HG03521 (cell line): ENCODE data around the gene S100A4.
"Not testable (repeated sequence)": the region's sequence is repeated elsewhere in the genome, so short reads cannot be mapped to it uniquely, and the experiment has no call there.

Source experiments
- ATAC-seq: cut with Tn5 transposase; IDR thresholded peaks from one replicate; pipeline ENCODE4 v1.9.1; 2021; ENCODE audit warnings: mild to moderate bottlenecking, moderate library complexity; ENCODE audit not compliant: unreplicated experiment

The S100A4 gene

DNA sequence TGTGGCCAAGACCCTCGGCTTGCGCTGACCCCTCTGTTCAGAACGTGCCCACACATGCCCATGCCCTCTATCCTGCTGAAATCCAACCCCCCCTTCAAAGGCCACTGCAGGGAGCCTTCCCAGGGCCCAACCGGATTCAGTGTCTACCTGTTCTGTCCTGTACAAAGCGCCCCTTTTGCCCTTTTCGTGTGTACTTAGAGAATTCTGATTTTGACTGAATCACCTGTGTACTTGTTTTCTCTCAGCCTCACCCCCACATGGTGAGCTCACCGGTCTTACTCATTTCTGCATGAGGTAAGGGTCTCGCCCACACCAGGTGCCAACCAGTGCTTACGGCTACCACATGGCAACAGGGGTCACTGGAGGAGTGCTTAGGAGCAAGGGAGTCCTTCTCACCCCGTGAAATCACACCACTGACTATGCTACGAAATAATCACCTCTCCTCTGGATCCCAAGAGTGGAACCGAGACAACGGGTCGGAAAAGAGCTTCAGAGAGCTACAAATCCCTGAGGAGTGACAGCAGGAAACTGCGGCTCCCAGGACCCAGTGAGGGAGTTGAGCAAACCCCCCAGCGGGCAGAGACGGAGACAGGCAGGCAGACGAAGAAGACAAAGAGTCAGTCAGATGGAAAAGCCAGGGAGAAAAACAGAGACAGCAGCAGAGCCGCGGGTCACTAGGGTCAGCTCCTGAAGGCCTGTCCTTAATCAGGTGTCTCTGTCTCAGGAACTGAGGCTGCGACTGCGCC lies 22.2 kb upstream of the S100A4 start:
- ATAC-seq: no peak

DNA sequence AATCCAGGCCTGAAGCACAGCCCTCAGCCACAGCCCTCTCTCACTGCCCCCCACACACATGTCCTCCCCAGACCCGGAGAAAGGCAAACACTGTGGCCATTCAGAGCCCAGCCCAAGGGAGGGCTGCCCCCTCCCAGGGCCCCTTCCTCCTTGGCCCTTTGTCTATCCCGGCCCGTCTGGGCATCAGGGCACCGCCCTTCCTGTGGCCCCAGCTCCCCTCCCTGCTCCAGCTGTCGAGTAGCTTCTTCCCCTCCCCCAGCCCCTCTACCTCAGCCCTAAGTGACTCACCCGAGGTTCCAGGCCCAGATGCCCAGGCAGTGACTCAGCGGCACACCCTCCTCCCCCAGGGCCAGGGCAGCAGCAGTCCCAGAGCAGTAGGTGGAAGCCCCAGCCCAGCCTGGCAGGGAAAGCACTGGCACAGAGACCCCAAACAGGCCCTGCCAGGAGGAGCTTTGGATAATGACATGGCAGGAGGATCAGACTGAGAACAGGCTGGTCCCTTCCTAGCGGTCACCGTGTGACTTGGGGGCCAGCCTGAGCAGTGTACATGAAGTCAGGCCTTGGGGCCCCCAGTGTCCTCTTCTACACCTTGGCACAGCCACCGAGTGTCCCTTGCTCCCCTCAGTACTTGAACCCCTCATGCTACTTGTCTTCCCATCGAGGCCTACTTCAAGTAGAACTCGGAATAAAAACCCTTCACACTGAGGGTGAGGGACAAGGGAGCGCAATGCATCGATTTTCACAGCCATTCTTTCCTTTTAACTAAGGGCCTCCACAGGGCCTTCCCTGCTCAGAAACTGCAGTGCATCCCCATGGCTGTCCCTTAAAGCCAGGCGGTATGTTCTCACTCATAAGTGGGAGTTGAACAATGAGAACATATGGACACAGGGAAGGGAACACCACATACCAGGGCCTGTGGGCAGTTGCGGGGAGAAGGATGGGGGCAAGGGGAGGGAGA lies 21.1 kb upstream of the S100A4 start:
- ATAC-seq: no peak

- ATAC-seq: no peak
Observed at GRCh38 chr1:153565529-153566374, 20.1 kb upstream of the S100A4 start, which contains the start of gene S100A2. Gene S100A2, minus strand, starts transcription at chr1:153565844. Its CDS starts 1,967 bp downstream, at chr1:153563877.

DNA sequence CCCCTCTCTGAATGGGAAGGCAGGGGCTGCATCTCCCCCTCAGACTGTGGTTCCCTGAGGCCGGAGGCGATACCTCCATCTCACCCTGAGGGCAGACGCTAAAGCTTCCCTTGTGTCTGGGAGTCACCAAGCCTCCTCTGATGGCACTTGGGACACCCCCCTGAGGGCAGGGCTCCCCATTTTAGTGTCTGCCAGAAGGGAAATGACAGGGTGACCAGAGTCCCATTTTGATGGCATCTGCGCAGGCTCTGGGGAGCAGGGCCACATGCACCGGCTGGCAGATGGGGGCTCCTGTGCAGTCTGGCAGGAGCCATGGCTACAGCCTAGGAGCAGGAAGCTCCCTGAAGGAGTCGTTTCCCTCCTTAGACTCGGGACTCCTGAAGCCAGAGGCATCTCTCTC lies 18.4 kb upstream of the S100A4 start:
- no peak for ATAC-seq

- no peak for ATAC-seq
Observed at GRCh38 chr1:153563483-153563901, 17.9 kb upstream of the S100A4 start.

GRCh38 chr1:153562021-153562420 lies 16.4 kb upstream of the S100A4 start:
- not testable (repeated sequence) for ATAC-seq

DNA sequence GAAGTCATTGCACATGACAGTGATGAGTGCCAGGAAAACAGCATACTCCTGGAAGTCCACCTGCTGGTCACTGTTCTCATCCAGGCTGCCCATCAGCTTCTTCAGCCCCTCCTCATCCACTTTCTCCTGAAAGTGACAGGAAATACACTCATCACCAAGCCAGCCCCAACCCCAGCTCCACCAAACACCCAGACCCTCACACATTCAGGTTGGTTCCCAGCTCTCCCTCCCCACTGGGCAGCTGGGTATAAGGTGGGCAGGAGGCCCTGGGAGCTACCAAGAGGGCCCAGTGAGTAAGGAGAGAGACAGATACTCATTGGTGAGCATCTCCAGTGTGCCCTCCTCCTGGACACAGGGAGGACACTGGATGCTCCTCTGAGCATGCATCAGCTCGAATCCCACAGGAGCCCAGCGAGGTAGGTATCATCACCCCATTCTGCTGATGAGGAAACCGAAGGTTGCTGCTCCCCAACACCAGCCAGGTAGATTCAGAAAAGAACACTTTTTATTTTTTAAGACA lies 15.9 kb upstream of the S100A4 start:
- no peak for ATAC-seq

DNA sequence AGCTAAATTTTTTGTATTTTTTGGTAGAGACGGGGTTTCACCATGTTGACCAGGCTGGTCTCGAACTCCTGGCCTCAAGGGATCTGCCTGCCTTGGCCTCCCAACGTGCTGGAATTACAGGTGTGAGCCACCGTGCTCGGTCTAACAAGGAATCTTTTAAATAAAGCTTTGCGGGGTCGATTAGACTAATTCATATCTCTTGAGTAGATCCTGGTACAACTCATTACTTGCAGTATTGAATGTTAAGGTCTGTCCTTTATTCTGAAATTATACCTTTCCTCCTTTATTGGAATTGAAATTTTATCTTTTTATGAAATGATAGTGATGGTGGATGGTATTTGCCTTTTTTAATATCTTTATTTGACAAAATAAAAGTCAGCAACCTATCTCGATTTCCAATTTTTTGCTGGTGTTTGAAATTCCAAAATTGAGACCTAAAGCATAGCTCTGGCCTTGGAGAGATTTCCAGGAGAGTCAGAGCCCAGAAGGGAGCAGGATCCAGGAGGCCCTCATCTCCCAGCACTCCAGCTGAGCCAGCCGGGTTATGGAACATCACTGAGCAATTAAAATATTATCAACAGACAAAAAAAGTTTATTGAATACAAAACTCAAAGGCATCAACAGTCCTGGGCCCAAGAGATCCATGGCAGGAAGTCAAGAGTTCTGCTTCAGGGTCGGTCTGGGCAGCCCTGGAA lies 15.3 kb upstream of the S100A4 start:
- no peak for ATAC-seq

DNA sequence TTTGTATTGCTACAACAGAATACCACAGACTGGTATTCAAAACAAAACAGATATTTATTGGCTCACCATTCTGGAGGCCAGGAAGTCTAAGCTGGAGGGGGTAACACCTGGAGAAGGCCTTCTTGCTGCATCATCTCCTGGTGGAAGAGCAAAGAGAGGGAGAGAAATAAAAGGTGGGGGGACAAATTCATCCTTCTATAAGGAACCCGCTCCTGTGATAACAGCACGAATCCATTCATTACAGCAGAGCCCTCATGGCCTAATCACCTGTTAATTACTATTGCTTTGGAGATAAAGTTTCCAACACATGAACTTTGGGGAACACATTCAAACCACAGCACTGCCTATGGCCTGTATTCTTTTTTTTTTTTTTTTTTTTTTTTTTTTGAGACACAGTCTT lies 14.6 kb upstream of the S100A4 start:
- no peak for ATAC-seq

- ATAC-seq: no peak
Observed at GRCh38 chr1:153557877-153558276, 12.3 kb upstream of the S100A4 start.

DNA sequence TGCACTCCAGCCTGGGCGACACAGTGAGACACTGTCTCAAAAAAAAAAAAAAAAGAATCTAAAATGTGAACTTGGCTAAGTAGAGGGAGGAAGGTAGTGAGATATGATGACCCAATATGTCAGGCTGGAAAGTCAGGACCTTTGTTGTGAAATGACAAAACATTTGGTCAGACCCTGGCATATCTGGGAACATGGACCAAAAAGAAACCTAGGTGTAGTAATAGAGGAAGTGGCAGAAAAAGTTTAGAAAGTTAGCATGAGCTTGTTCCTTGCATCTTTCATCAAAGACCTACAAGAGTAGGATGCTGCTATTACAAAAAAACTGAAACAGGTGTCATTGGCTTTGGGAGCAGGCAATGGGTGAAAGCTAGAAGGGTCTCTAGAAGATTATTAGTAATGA lies 10.7 kb upstream of the S100A4 start:
- no peak for ATAC-seq

DNA sequence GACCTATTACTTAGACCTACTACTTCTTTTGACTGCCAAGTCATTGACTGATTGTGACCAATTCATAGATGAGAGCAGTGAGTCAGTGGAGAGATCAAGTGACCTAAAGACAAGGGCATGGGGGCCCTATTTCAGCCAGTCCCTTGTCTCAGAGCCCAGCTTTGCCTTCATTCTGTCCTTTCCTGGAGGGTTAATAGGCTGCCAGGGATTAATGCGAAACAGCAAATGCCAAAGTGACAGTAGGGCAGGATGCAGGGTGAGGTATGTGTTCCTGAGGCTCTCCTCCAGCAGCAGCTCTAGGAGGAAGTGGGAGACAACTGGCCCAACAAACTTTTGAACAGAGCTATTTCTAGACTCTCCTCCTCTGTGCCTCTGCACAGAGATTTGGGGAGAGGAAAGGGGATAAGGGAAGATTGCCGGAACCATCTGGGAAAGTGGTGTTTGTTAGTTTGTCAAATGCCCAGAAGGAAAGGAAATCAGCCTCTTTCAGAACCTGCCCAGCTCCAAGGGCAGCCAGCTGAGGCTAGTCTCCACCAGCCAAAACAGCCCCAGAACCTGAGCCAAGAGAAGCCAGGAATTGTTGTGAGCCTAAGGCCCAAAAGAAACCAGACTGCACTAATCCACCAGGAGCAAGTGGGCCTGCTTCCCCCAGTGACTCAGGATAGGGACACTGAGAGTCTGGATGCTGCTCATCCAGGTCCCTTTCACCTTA lies 8.4 kb upstream of the S100A4 start:
- ATAC-seq: no peak

- no peak for ATAC-seq
Observed at GRCh38 chr1:153553096-153553495, 7.5 kb upstream of the S100A4 start.

DNA sequence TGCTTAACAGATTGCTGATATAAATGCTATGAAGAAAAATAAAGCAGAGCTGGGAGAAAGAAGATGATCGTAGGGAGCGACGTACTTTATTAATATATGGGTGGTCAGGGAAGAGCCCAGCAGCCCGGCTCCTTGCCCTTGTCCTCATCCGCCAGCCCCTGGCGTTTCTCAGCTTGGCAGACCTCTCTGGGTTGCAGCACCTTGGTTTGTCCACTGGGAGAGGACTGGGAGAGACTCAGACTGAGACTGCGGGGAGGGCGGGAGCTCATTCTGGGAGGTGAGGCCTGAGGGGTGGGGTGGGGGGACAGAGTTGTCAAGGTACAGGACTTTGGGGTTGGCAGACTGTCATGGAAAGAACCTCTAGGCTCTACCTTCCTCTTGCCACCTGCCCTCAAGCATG lies 6.7 kb upstream of the S100A4 start:
- no peak for ATAC-seq

- ATAC-seq: no peak
Observed at GRCh38 chr1:153550827-153551500, 5.4 kb upstream of the S100A4 start.

GRCh38 chr1:153550398-153550758 lies 4.8 kb upstream of the S100A4 start:
- no peak for ATAC-seq

DNA sequence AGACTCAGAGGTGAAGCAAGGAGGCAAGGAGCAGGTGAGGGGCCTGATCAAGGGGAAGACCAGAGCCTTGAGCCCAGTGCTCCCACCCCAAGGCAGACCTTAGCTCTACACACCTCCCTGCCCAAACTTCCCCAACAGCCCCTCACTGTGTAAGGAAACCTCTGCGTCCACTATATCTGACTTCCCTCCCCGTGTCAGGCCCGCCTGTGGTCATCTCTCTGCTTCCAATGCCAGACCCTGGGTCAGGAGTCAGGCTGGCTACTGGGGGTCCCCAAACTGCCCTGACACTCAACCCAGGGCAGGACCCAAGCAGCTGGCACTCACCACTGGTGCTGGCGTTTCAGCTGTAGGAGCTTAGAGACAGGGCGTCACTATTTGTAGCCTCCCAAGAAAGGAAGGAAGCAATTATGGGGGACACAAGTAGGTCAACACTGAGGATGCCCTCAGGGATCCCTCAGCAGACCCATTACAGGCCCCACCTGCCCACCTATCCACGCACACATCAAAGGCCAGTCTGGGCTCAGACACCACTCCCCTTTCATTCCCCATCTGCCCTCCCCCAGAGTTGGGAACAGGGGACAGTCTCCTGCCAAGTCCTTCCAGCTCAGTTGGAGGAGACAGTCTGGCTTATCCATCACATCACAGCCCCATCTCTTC lies 4.3 kb upstream of the S100A4 start:
- no peak for ATAC-seq
